HG03521 (cell line): Measurements from ENCODE around the gene GLRA3.
A peak's percentile ranks its signal among the peaks of the same experiment; 100 is the strongest.
"Not testable (repeated sequence)": the region's sequence is repeated elsewhere in the genome, so short reads cannot be mapped to it uniquely, and the experiment has no call there.

Experiments
- ATAC-seq: cut with Tn5 transposase; IDR thresholded peaks from one replicate; pipeline ENCODE4 v1.9.1; 2021; ENCODE audit warnings: mild to moderate bottlenecking, moderate library complexity; ENCODE audit not compliant: unreplicated experiment

The GLRA3 gene

GRCh38 chr4:174716986-174717770, 111.9 kb downstream of the GLRA3 start:
- ATAC-seq: no peak

- peak; percentile 93 for ATAC-seq
Observed at GRCh38 chr4:174714393-174715211, 114.4 kb downstream of the GLRA3 start.

GRCh38 chr4:174713821-174714220, 115.2 kb downstream of the GLRA3 start:
- no peak for ATAC-seq

GRCh38 chr4:174713181-174713580, 115.9 kb downstream of the GLRA3 start:
- ATAC-seq: no peak

- no peak for ATAC-seq
Observed at GRCh38 chr4:174709526-174709925, 119.5 kb downstream of the GLRA3 start.

GRCh38 chr4:174708381-174708780, 120.7 kb downstream of the GLRA3 start:
- no peak for ATAC-seq

- no peak for ATAC-seq
Observed at GRCh38 chr4:174707902-174708301, 121.1 kb downstream of the GLRA3 start.

GRCh38 chr4:174707051-174707676, 121.9 kb downstream of the GLRA3 start:
- ATAC-seq: peak; percentile 97

- ATAC-seq: no peak
Observed at GRCh38 chr4:174702979-174703478, 126.0 kb downstream of the GLRA3 start.

GRCh38 chr4:174699654-174700053, 129.4 kb downstream of the GLRA3 start:
- no peak for ATAC-seq

- no peak for ATAC-seq
Observed at GRCh38 chr4:174697896-174698295, 131.2 kb downstream of the GLRA3 start.

GRCh38 chr4:174697202-174697601, 131.8 kb downstream of the GLRA3 start:
- ATAC-seq: no peak

- ATAC-seq: no peak
Observed at GRCh38 chr4:174696657-174697056, 132.4 kb downstream of the GLRA3 start.

- not testable (repeated sequence) for ATAC-seq
Observed at GRCh38 chr4:174691876-174692275, 137.2 kb downstream of the GLRA3 start.

- no peak for ATAC-seq
Observed at GRCh38 chr4:174690665-174691064, 138.4 kb downstream of the GLRA3 start.

- ATAC-seq: no peak
Observed at GRCh38 chr4:174689618-174690017, 139.4 kb downstream of the GLRA3 start.

GRCh38 chr4:174686826-174687225, 142.2 kb downstream of the GLRA3 start:
- ATAC-seq: no peak

- no peak for ATAC-seq
Observed at GRCh38 chr4:174681723-174682300, 147.2 kb downstream of the GLRA3 start.

- no peak for ATAC-seq
Observed at GRCh38 chr4:174674305-174674840, 154.7 kb downstream of the GLRA3 start.

- ATAC-seq: no peak
Observed at GRCh38 chr4:174673865-174674264, 155.2 kb downstream of the GLRA3 start.

- ATAC-seq: no peak
Observed at GRCh38 chr4:174672276-174672675, 156.8 kb downstream of the GLRA3 start.
